HepG2 (cell line): Measurements from ENCODE around the gene VEZF1. TPM values are rescaled to one million over a fixed set of nuclear protein-coding genes. Genes with fewer than 3 reads are reported as not detected.

Experiments used
- KLF9 ChIP-seq: IDR thresholded peaks from 2 replicates; pipeline ENCODE4 v1.6.1; 2016; ENCODE audit warnings: low read depth
- KMT2A ChIP-seq: sonication (generic); formaldehyde crosslinking; IDR thresholded peaks from 2 replicates; pipeline ENCODE4 v1.4.0; 2020; ENCODE audit warnings: missing genetic modification reagents
- NONO ChIP-seq, 2 experiments: fragments of 450-650 bp in 1 of 2; sonication (generic) in 1 of 2; formaldehyde crosslinking in 1 of 2; IDR thresholded peaks in 1 of 2; conservative IDR thresholded peaks in 1 of 2; 2 replicates each; pipeline versions ENCODE4 v1.6.1 to v1.8.0; 2017 to 2022; ENCODE audit warnings: mild to moderate bottlenecking in 1 of 2, missing genetic modification reagents in 1 of 2, moderate library complexity in 1 of 2
- PPARG ChIP-seq: conservative IDR thresholded peaks from 2 replicates; pipeline ENCODE4 v1.6.1; 2016; ENCODE audit warnings: missing biosample characterization, missing genetic modification reagents
- RELA ChIP-seq: sonication (generic); formaldehyde crosslinking; IDR thresholded peaks from 2 replicates; pipeline ENCODE4 v1.4.0; 2020; ENCODE audit warnings: missing genetic modification reagents
- TAF1 ChIP-seq: sonication (generic); formaldehyde crosslinking; IDR thresholded peaks from 2 replicates; pipeline ENCODE4 v1.4.0; 2020; ENCODE audit warnings: missing genetic modification reagents
- TCF7 ChIP-seq: sonication (generic); IDR thresholded peaks from 2 replicates; pipeline ENCODE4 v1.6.1; 2016; ENCODE audit warnings: antibody characterized with exemption, low read depth
- ZNF3 ChIP-seq: IDR thresholded peaks from 2 replicates; pipeline ENCODE4 v1.7.0; 2017; ENCODE audit warnings: inconsistent platforms
- ZNF30 ChIP-seq: sonication (generic); formaldehyde crosslinking; IDR thresholded peaks from 2 replicates; pipeline ENCODE4 v1.5.0; 2020; ENCODE audit warnings: mild to moderate bottlenecking, missing genetic modification reagents
- ZNF331 ChIP-seq: sonication (generic); formaldehyde crosslinking; IDR thresholded peaks from 2 replicates; pipeline ENCODE4 v1.4.0; 2020; ENCODE audit warnings: missing genetic modification reagents
- ZNF343 ChIP-seq: sonication (generic); formaldehyde crosslinking; IDR thresholded peaks from 2 replicates; pipeline ENCODE4 v1.4.0; 2020; ENCODE audit warnings: mild to moderate bottlenecking, missing genetic modification reagents
- ZNF562 ChIP-seq: sonication (generic); formaldehyde crosslinking; IDR thresholded peaks from 2 replicates; pipeline ENCODE4 v1.8.0; 2022; ENCODE audit warnings: missing genetic modification reagents, borderline replicate concordance
- ZNF652 ChIP-seq: IDR thresholded peaks from 2 replicates; pipeline ENCODE4 v1.6.1; 2016; ENCODE audit warnings: low read depth, borderline replicate concordance
- ZNF746 ChIP-seq: sonication (generic); formaldehyde crosslinking; IDR thresholded peaks from 2 replicates; pipeline ENCODE4 v1.8.0; 2022; ENCODE audit warnings: mild to moderate bottlenecking, missing genetic modification reagents
- ZNF766 ChIP-seq: sonication (generic); formaldehyde crosslinking; IDR thresholded peaks from 2 replicates; pipeline ENCODE4 v1.5.0; 2020; ENCODE audit warnings: missing genetic modification reagents, borderline replicate concordance
- ZNF768 ChIP-seq: sonication (generic); formaldehyde crosslinking; IDR thresholded peaks from 2 replicates; pipeline ENCODE4 v1.4.0; 2020; ENCODE audit warnings: missing genetic modification reagents
- polyA plus RNA-seq, 8 experiments: library from polyadenylated mRNA; depleted of rRNA in 3 of 8; stranded (reverse) in 7 of 8; unstranded in 1 of 8; fragments of >200 nt; fragmentation: Illumina TruSeq in 4 of 8; extraction: Trizol in 4 of 8; gene quantifications; 2 replicates each; pipeline versions ENCODE4 v1.2.1 to v1.2.3, GENCODE V29; 2011 to 2016; ENCODE audit warnings: low read depth in 4 of 8, missing spikeins in 1 of 8, mixed read lengths in 1 of 8; ENCODE audit not compliant: insufficient read depth in 1 of 8
- total RNA-seq, 5 experiments: library from RNA; depleted of rRNA; stranded (reverse); fragments of >200 nt; fragmentation: Illumina TruSeq; extraction: Trizol; gene quantifications; 2 replicates each; pipeline ENCODE4 v1.2.3, GENCODE V29; 2016; ENCODE audit warnings: low read depth in 1 of 5
- TF ChIP-seq, protein P1 (sequence below): sonication (generic); formaldehyde crosslinking; conservative IDR thresholded peaks from 2 replicates; pipeline ENCODE4 v1.4.0; 2020; ENCODE audit warnings: mild to moderate bottlenecking, missing genetic modification reagents, moderate library complexity
- TF ChIP-seq, protein P2 (sequence below): sonication (generic); formaldehyde crosslinking; IDR thresholded peaks from 2 replicates; pipeline ENCODE4 v1.5.1; 2020; ENCODE audit warnings: mild to moderate bottlenecking, missing genetic modification reagents, moderate library complexity
- TF ChIP-seq, protein P3 (sequence below): IDR thresholded peaks from 2 replicates; pipeline ENCODE4 v1.6.1; 2016; ENCODE audit warnings: missing compliant biosample characterization, missing genetic modification reagents, borderline replicate concordance
- TF ChIP-seq, protein P4 (sequence below): sonication (generic); formaldehyde crosslinking; IDR thresholded peaks from 2 replicates; pipeline ENCODE4 v1.5.1; 2020; ENCODE audit warnings: missing genetic modification reagents, mild to moderate bottlenecking, borderline replicate concordance
- TF ChIP-seq, protein P5 (sequence below): sonication (generic); formaldehyde crosslinking; IDR thresholded peaks from 2 replicates; pipeline ENCODE4 v1.4.0; 2020; ENCODE audit warnings: missing genetic modification reagents
- TF ChIP-seq, protein P6 (sequence below): sonication (generic); formaldehyde crosslinking; IDR thresholded peaks from 2 replicates; pipeline ENCODE4 v1.4.0; 2020; ENCODE audit warnings: mild to moderate bottlenecking, missing genetic modification reagents

The VEZF1 gene
- total and polyA plus RNA-seq, 2 of the 13 experiments (the other 11 are each of a cell fraction or from before 2014, with no cell fraction given), result 45.9 to 49.7 TPM

DNA sequence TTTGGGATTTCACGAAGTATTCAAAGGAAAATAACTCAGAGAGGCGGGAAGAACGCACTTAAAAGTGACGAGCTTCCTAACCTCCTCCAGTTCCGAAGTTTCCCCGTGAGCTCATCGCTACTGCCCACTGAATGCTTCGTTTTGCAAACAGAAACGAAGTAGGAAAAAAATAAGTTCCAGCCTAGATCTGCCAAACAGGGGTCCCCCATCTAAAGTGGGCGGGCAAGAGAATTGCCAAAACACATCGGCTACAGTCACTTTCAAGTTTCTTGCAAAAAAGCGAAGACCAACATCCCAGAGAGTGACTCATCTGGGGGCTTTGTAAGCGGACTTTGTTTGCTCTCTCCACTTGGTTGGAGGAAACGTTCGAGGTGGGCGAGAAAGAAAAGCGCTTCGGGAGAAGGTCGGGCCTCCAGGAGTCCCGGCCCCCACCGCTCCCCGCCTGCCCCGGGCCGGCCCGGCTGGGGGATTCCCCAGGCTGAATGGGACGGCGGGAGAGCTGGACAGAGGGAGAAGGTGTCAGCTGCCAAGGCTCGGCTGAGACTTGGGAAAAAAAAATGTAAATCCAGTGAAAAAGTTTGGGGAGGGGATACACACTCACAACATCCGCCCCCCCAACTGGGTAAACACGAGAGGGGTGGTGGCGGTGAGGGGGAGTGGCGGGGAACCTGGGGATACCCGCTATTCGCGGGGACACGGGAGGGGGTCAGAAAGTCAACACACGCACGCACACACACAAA lies 1.0 kb downstream of the VEZF1 start (continued):
- TF ChIP-seq, protein P1, sequence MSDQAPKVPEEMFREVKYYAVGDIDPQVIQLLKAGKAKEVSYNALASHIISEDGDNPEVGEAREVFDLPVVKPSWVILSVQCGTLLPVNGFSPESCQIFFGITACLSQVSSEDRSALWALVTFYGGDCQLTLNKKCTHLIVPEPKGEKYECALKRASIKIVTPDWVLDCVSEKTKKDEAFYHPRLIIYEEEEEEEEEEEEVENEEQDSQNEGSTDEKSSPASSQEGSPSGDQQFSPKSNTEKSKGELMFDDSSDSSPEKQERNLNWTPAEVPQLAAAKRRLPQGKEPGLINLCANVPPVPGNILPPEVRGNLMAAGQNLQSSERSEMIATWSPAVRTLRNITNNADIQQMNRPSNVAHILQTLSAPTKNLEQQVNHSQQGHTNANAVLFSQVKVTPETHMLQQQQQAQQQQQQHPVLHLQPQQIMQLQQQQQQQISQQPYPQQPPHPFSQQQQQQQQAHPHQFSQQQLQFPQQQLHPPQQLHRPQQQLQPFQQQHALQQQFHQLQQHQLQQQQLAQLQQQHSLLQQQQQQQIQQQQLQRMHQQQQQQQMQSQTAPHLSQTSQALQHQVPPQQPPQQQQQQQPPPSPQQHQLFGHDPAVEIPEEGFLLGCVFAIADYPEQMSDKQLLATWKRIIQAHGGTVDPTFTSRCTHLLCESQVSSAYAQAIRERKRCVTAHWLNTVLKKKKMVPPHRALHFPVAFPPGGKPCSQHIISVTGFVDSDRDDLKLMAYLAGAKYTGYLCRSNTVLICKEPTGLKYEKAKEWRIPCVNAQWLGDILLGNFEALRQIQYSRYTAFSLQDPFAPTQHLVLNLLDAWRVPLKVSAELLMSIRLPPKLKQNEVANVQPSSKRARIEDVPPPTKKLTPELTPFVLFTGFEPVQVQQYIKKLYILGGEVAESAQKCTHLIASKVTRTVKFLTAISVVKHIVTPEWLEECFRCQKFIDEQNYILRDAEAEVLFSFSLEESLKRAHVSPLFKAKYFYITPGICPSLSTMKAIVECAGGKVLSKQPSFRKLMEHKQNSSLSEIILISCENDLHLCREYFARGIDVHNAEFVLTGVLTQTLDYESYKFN (CRISPR knock-in tag), result peak; percentile 37
- TF ChIP-seq KLF9 (CRISPR knock-in tag) (0 out of 2 replicates have a peak, but pooled peaks have one; percentile 50), ZNF768 (no peak), RELA (CRISPR knock-in tag) (0 out of 2 replicates have a peak, but pooled peaks have one; percentile 21), ZNF343 (CRISPR knock-in tag) (no peak), TAF1 (CRISPR knock-in tag) (no peak; the same call in none of the 2 replicates), ZNF746 (CRISPR knock-in tag) (peak; percentile 24), ZNF652 (no peak), ZNF30 (no peak), NONO (IDR thresholded peaks at IDR 0.05) (no peak), NONO (CRISPR knock-in tag; conservative IDR thresholded peaks at IDR 0.05) (no peak), ZNF562 (no peak), TCF7 (peak; percentile 67), PPARG (CRISPR knock-in tag) (no peak), ZNF766 (no peak), ZNF3 (CRISPR knock-in tag) (no peak), KMT2A (CRISPR knock-in tag) (no peak; the same call in 1 of the 2 replicates), ZNF331 (no peak)
- TF ChIP-seq, protein P2, sequence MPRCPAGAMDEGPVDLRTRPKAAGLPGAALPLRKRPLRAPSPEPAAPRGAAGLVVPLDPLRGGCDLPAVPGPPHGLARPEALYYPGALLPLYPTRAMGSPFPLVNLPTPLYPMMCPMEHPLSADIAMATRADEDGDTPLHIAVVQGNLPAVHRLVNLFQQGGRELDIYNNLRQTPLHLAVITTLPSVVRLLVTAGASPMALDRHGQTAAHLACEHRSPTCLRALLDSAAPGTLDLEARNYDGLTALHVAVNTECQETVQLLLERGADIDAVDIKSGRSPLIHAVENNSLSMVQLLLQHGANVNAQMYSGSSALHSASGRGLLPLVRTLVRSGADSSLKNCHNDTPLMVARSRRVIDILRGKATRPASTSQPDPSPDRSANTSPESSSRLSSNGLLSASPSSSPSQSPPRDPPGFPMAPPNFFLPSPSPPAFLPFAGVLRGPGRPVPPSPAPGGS, result no peak
- TF ChIP-seq, protein P3, sequence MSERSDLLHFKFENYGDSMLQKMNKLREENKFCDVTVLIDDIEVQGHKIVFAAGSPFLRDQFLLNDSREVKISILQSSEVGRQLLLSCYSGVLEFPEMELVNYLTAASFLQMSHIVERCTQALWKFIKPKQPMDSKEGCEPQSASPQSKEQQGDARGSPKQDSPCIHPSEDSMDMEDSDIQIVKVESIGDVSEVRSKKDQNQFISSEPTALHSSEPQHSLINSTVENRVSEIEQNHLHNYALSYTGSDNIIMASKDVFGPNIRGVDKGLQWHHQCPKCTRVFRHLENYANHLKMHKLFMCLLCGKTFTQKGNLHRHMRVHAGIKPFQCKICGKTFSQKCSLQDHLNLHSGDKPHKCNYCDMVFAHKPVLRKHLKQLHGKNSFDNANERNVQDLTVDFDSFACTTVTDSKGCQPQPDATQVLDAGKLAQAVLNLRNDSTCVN (CRISPR knock-in tag), result no peak
- TF ChIP-seq, protein P4, sequence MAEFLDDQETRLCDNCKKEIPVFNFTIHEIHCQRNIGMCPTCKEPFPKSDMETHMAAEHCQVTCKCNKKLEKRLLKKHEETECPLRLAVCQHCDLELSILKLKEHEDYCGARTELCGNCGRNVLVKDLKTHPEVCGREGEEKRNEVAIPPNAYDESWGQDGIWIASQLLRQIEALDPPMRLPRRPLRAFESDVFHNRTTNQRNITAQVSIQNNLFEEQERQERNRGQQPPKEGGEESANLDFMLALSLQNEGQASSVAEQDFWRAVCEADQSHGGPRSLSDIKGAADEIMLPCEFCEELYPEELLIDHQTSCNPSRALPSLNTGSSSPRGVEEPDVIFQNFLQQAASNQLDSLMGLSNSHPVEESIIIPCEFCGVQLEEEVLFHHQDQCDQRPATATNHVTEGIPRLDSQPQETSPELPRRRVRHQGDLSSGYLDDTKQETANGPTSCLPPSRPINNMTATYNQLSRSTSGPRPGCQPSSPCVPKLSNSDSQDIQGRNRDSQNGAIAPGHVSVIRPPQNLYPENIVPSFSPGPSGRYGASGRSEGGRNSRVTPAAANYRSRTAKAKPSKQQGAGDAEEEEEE (CRISPR knock-in tag), result no peak
- TF ChIP-seq, protein P5, sequence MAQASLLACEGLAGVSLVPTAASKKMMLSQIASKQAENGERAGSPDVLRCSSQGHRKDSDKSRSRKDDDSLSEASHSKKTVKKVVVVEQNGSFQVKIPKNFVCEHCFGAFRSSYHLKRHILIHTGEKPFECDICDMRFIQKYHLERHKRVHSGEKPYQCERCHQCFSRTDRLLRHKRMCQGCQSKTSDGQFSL (CRISPR knock-in tag), result peak; percentile 95
- TF ChIP-seq, protein P6, sequence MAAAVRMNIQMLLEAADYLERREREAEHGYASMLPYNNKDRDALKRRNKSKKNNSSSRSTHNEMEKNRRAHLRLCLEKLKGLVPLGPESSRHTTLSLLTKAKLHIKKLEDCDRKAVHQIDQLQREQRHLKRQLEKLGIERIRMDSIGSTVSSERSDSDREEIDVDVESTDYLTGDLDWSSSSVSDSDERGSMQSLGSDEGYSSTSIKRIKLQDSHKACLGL (CRISPR knock-in tag), result no peak
